ENCODE results near the gene LY6G5B.

- no peak for TF ChIP-seq EZH2 (IDR thresholded peaks at IDR 0.05; ENCODE audit: low read length, missing control alignments)
- TF ChIP-seq, protein P1, sequence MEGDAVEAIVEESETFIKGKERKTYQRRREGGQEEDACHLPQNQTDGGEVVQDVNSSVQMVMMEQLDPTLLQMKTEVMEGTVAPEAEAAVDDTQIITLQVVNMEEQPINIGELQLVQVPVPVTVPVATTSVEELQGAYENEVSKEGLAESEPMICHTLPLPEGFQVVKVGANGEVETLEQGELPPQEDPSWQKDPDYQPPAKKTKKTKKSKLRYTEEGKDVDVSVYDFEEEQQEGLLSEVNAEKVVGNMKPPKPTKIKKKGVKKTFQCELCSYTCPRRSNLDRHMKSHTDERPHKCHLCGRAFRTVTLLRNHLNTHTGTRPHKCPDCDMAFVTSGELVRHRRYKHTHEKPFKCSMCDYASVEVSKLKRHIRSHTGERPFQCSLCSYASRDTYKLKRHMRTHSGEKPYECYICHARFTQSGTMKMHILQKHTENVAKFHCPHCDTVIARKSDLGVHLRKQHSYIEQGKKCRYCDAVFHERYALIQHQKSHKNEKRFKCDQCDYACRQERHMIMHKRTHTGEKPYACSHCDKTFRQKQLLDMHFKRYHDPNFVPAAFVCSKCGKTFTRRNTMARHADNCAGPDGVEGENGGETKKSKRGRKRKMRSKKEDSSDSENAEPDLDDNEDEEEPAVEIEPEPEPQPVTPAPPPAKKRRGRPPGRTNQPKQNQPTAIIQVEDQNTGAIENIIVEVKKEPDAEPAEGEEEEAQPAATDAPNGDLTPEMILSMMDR (conservative IDR thresholded peaks at IDR 0.05 in 1 of 2, IDR thresholded peaks at IDR 0.05 in 1 of 2; ENCODE audit: low read depth in 1 of 2, low read length in 2 of 2) = no peak
Observed at GRCh38 chr6:31706599-31706998, 36.8 kb downstream of the LY6G5B start, which contains the start of gene LY6G6F.
